Nephron (organoid): ENCODE data around the gene TMEM258.

Experiments
- H3K27ac Mint-ChIP-seq, 3 experiments: 2 replicates each; pipeline ENCODE4 v1.8.0; 2020; ENCODE audit warnings: mixed read lengths in 3 of 3, mild to moderate bottlenecking in 2 of 3, moderate library complexity in 1 of 3
- H3K27me3 Mint-ChIP-seq: 2 replicates; pipeline ENCODE4 v1.8.0; 2021; ENCODE audit warnings: low read depth, mild to moderate bottlenecking, moderate library complexity, mixed read lengths
- H3K36me3 Mint-ChIP-seq: 2 replicates; pipeline ENCODE4 v1.8.0; 2020; ENCODE audit warnings: low read depth, mixed read lengths
- H3K4me1 Mint-ChIP-seq: 2 replicates; pipeline ENCODE4 v1.8.0; 2020; ENCODE audit warnings: mixed read lengths
- H3K4me3 Mint-ChIP-seq, 3 experiments: 2 replicates each; pipeline ENCODE4 v1.8.0; 2020; ENCODE audit warnings: mild to moderate bottlenecking in 3 of 3, mixed read lengths in 3 of 3, moderate library complexity in 2 of 3
- H3K9me3 Mint-ChIP-seq: 2 replicates; pipeline ENCODE4 v1.8.0; 2020; ENCODE audit warnings: mixed read lengths
- TF ChIP-seq, protein P1 (sequence below), 3 experiments: fragments of 200-600 bp; sonication (generic); IDR thresholded peaks; one replicate each; pipeline ENCODE4 v1.5.0; 2021; ENCODE audit warnings: antibody characterized with exemption in 3 of 3; ENCODE audit not compliant: unreplicated experiment in 3 of 3

The TMEM258 gene

DNA sequence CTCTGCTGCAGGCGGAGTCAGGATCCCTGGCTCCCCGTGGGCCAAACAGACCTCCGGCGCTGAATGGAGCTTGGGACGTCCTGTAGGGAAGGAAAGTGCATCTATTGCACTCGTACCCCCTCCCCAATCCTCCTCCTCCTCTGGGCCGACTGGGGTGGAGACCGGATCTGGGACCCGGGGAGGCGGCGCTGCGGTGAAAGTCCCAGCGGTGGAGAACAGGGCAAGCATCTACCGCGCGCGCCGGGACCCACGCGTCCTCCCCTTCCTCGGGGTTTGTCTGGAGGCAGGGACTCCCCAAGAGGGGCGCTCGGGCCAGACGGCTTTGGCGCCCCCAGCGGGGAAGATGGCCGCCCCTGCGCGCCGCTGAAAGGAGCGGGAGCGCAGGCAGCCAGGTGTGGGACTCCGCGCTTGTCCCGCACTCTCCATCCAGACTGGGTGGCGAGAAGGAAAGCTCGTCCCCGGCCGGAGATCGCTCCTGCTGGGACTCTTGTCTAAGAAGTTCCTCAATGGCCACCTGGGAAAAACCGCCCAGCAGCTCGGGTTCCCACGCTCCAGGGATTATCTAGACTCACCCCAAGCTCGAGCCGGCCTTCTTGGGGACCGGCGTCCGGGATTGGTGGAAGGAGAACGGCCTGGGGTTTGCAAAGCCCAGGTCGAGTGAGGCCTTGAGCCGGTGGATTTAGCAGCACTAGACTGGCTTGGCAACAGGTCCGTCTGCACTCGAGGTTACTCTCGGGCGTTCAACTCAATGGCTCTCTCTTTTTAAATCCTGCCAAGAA, 36.4 kb upstream of the TMEM258 start:
- H3K4me1 Mint-ChIP-seq, result peaks cover 52% of the 10 kb centered on the region
- peak overlapping the region; percentile 94 to 97 (median 95) for H3K27ac Mint-ChIP-seq
- H3K4me3 Mint-ChIP-seq, result peak overlapping the region; percentile 81 to 91 (median 82)
- peaks cover 5% of the 10 kb centered on the region for H3K36me3 Mint-ChIP-seq
- H3K27me3 Mint-ChIP-seq, result peaks cover 8% of the 10 kb centered on the region
- H3K9me3 Mint-ChIP-seq, result no peaks in the 10 kb centered on the region
- TF ChIP-seq, protein P1, sequence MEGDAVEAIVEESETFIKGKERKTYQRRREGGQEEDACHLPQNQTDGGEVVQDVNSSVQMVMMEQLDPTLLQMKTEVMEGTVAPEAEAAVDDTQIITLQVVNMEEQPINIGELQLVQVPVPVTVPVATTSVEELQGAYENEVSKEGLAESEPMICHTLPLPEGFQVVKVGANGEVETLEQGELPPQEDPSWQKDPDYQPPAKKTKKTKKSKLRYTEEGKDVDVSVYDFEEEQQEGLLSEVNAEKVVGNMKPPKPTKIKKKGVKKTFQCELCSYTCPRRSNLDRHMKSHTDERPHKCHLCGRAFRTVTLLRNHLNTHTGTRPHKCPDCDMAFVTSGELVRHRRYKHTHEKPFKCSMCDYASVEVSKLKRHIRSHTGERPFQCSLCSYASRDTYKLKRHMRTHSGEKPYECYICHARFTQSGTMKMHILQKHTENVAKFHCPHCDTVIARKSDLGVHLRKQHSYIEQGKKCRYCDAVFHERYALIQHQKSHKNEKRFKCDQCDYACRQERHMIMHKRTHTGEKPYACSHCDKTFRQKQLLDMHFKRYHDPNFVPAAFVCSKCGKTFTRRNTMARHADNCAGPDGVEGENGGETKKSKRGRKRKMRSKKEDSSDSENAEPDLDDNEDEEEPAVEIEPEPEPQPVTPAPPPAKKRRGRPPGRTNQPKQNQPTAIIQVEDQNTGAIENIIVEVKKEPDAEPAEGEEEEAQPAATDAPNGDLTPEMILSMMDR (IDR thresholded peaks at IDR 0.05; ENCODE audit: unreplicated experiment in 3 of 3), result peak; percentile 40 to 58 (median 41)

DNA sequence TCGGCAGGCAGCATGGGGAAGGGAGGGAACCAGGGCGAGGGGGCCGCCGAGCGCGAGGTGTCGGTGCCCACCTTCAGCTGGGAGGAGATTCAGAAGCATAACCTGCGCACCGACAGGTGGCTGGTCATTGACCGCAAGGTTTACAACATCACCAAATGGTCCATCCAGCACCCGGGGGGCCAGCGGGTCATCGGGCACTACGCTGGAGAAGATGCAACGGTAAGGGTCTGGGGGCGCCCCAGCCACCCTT, 35.9 kb upstream of the TMEM258 start:
- Mint-ChIP-seq H3K9me3 (no peaks in the 10 kb centered on the region), H3K36me3 (no peaks in the 10 kb centered on the region), H3K4me3 (peak overlapping the region; percentile 81 to 91 (median 82)), H3K27me3 (peaks cover 8% of the 10 kb centered on the region), H3K27ac (peak overlapping the region; percentile 94 to 97 (median 95)), H3K4me1 (peaks cover 47% of the 10 kb centered on the region)
- TF ChIP-seq, protein P1 (IDR thresholded peaks at IDR 0.05; ENCODE audit: unreplicated experiment in 3 of 3), result no peak

DNA sequence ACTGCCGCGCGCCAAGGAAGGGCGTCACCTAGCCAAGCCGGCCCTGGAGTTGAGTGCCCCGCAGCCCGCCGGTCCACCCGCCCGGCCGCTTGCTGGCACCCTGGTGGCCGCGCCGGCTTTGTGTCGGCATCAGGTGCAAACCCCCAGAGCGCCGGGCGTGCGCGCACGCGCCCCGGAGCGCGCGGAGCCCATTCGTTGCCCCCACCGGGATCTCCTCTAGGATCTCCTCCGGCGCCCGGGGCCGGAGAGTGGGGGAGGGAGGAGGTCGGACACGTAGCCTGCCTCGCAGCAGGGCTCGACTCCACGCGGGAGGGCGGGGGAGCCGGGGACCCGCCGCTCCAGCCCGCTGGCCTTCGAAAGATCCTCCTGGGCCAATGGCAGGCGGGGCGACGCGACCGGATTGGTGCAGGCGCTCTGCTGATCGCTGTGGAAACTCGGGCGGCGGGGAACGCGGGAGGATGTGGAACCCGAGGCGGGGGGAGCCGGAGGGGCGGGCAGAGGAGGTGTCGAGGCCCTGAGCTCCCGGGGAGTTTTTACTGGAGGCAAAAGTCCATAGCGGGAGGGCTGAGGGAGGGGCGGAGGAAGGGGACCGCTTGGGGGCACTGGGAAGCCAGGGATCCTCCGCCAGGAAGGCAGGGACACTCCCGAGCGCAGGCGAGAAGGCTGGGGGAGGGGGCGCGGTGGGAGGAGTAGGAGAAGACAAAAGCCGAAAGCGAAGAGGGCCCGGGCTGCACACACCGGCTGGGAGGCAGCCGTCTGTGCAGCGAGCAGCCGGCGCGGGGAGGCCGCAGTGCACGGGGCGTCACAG, 35.4 kb upstream of the TMEM258 start, which contains the start of gene FADS2:
Gene FADS2, plus strand, starts transcription at position 730 of the 808 bp plus-strand sequence. CDS start 91 bp downstream, outside the sequence.
- TF ChIP-seq, protein P1 (IDR thresholded peaks at IDR 0.05; ENCODE audit: unreplicated experiment in 3 of 3), result no peak
- peak within 1 kb of the TSS; percentile 94 to 98 (median 95) for H3K27ac Mint-ChIP-seq
- H3K4me1 Mint-ChIP-seq, result peaks cover 42% of the 10 kb centered on the region
- H3K9me3 Mint-ChIP-seq, result no peaks in the 10 kb centered on the region
- peaks cover 8% of the 10 kb centered on the region for H3K27me3 Mint-ChIP-seq
- peak within 1 kb of the TSS; percentile 81 to 91 (median 82) for H3K4me3 Mint-ChIP-seq
- H3K36me3 Mint-ChIP-seq, result no peaks in the 10 kb centered on the region

DNA sequence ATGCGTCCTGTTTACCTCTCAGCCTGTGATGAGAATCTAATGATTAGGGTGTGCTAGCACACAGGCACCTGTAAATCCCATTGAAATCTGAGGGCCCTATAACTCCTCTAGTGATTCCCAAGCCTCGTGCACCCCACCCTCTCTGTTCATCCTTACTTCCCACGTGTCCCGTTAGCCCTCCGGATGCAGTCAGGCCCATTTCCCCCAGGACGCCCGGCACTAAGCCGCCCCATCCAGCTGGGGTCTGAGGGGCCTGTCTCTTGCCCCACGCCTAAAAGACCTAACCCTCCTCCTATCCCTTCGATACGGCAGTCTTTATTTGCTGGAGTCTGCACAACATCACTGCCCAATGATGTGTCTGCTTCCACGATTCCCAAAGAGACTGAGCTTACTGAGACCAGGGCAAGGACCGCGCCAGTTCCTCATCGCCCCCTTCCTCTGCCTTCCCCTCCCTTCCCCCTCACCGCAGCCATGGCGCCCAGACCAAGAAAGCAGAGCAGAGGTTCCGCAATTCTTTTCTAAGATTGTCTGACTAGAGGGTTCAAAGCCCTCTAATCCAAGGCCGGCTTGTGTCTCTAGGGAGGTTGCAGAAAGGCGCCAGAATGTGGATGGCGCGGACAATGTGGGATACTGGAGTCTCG, 34.7 kb upstream of the TMEM258 start:
- peaks cover 36% of the 10 kb centered on the region for H3K4me1 Mint-ChIP-seq
- H3K4me3 Mint-ChIP-seq, result peak overlapping the region; percentile 81 to 91 (median 82)
- no peaks in the 10 kb centered on the region for H3K36me3 Mint-ChIP-seq
- H3K27ac Mint-ChIP-seq, result peak overlapping the region; percentile 94 to 98 (median 95)
- TF ChIP-seq, protein P1 (IDR thresholded peaks at IDR 0.05; ENCODE audit: unreplicated experiment in 3 of 3), result no peak
- H3K9me3 Mint-ChIP-seq, result no peaks in the 10 kb centered on the region
- peaks cover 8% of the 10 kb centered on the region for H3K27me3 Mint-ChIP-seq

DNA sequence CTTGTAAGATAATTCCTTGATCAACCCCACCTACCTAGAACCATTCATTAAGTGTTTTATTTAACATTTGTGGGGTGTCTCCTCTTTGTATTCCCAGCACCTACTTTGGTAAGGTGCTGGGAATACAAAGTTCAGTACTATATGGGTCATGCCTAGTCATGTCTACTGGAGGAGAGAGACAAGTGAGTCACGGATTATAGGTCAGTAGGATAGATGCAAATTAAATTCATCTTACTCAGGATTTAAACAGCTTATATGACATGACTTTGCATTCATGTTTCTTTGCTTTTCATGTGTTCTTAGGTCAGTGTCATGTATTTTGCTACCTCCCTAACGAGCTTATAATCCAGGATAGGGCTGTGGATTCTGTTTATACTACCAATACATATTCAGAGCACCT, 27.8 kb upstream of the TMEM258 start:
- TF ChIP-seq, protein P1 (IDR thresholded peaks at IDR 0.05; ENCODE audit: unreplicated experiment in 3 of 3), result no peak
- H3K36me3 Mint-ChIP-seq, result no peaks in the 10 kb centered on the region
- no peaks in the 10 kb centered on the region for H3K9me3 Mint-ChIP-seq
- peaks cover 7% of the 10 kb centered on the region for H3K4me1 Mint-ChIP-seq
- H3K27me3 Mint-ChIP-seq, result peaks cover 5% of the 10 kb centered on the region
- H3K4me3 Mint-ChIP-seq, result no peak overlapping the region
- no peak overlapping the region for H3K27ac Mint-ChIP-seq
